Activated T-cell treated with anti-CD3 and anti-CD28 coated beads, Interleukin-2, amount 50 U/mL, for 72 hours (primary cell): ENCODE measurements around the gene MAD2L1BP. TPM values are rescaled to one million over a fixed set of nuclear protein-coding genes. Genes with fewer than 3 reads are reported as not detected.

Experiments used
- ATAC-seq, 2 donors: fragments of 150-1000 bp; cut with Tn5 transposase; replicated peaks in 1 of 2; 2 replicates each; pipeline ENCODE4 v1.10.0; 2021; ENCODE audit warnings: moderate library complexity in 2 of 2, mild to moderate bottlenecking in 1 of 2
- DNase-seq, 2 donors: peaks; one replicate each; pipeline ENCODE4 v3.0.0; 2021 to 2022; ENCODE audit warnings: mixed read lengths in 1 of 2
- H3K27ac Mint-ChIP-seq: one replicate; pipeline ENCODE4 v1.8.0; 2022; ENCODE audit warnings: mild to moderate bottlenecking, moderate library complexity, mixed read lengths
- H3K27me3 Mint-ChIP-seq: one replicate; pipeline ENCODE4 v1.8.0; 2022; ENCODE audit warnings: low read depth, mixed read lengths
- H3K36me3 Mint-ChIP-seq, 2 donors: one replicate each; pipeline ENCODE4 v1.8.0; 2022; ENCODE audit warnings: mixed read lengths in 2 of 2, mild to moderate bottlenecking in 1 of 2; ENCODE audit not compliant: insufficient read depth in 2 of 2
- H3K4me1 Mint-ChIP-seq: one replicate; pipeline ENCODE4 v1.8.0; 2022; ENCODE audit warnings: low read depth, mixed read lengths
- H3K4me3 Mint-ChIP-seq, 2 donors: one replicate each; pipeline ENCODE4 v1.8.0; 2022; ENCODE audit warnings: mild to moderate bottlenecking in 2 of 2, mixed read lengths in 2 of 2, moderate library complexity in 2 of 2
- H3K9me3 Mint-ChIP-seq, 2 donors: one replicate each; pipeline ENCODE4 v1.8.0; 2022; ENCODE audit warnings: mixed read lengths in 2 of 2
- total RNA-seq, 2 donors: library from RNA; stranded (reverse); gene quantifications; one replicate each; pipeline ENCODE4 v1.2.3, GENCODE V29; 2022

The MAD2L1BP gene
- total RNA-seq, 2 donors from 2014 or later: 40.4 to 41.3 TPM

GRCh38 chr6:43671801-43672690, 36.4 kb downstream of the MAD2L1BP start:
- Mint-ChIP-seq H3K4me3 (no peak overlapping the region), H3K27me3 (no peaks in the 10 kb centered on the region), H3K36me3 (peaks cover 2 to 5% of the 10 kb centered on the region in 2 donors), H3K4me1 (peaks cover 33% of the 10 kb centered on the region), H3K9me3 (no peaks in the 10 kb centered on the region), H3K27ac (no peak overlapping the region)
- ATAC-seq (no peak), DNase-seq (no peak)

- no peak overlapping the region for H3K27ac Mint-ChIP-seq
- H3K4me3 Mint-ChIP-seq: no peak overlapping the region
- no peak for ATAC-seq
- H3K36me3 Mint-ChIP-seq: peaks cover 5% of the 10 kb centered on the region in 2 donors
- H3K4me1 Mint-ChIP-seq: peaks cover 18% of the 10 kb centered on the region
- H3K27me3 Mint-ChIP-seq: no peaks in the 10 kb centered on the region
- no peak for DNase-seq
- H3K9me3 Mint-ChIP-seq: no peaks in the 10 kb centered on the region
These were observed 37.9 kb downstream of the MAD2L1BP start for GRCh38 chr6:43673444-43674084.

- H3K36me3 Mint-ChIP-seq: peaks cover 5% of the 10 kb centered on the region in 2 donors
- ATAC-seq (no peak), DNase-seq (no peak)
- no peaks in the 10 kb centered on the region for H3K27me3 Mint-ChIP-seq
- H3K27ac Mint-ChIP-seq: no peak overlapping the region
- no peaks in the 10 kb centered on the region for H3K9me3 Mint-ChIP-seq
- H3K4me1 Mint-ChIP-seq: peaks cover 14% of the 10 kb centered on the region
- H3K4me3 Mint-ChIP-seq: no peak overlapping the region
These were observed 38.7 kb downstream of the MAD2L1BP start for GRCh38 chr6:43674291-43674690.

GRCh38 chr6:43674921-43675320, 39.3 kb downstream of the MAD2L1BP start:
- no peak overlapping the region for H3K4me3 Mint-ChIP-seq
- ATAC-seq: no peak
- H3K27me3 Mint-ChIP-seq: no peaks in the 10 kb centered on the region
- H3K4me1 Mint-ChIP-seq: peaks cover 8% of the 10 kb centered on the region
- no peaks in the 10 kb centered on the region for H3K9me3 Mint-ChIP-seq
- no peak overlapping the region for H3K27ac Mint-ChIP-seq
- no peak for DNase-seq
- H3K36me3 Mint-ChIP-seq: peaks cover 5% of the 10 kb centered on the region in 2 donors

- DNase-seq (no peak), ATAC-seq (no peak)
- Mint-ChIP-seq H3K4me3 (no peak overlapping the region), H3K27ac (no peak overlapping the region), H3K36me3 (peaks cover 2 to 5% of the 10 kb centered on the region in 2 donors), H3K4me1 (peaks cover under 1% of the 10 kb centered on the region), H3K9me3 (no peaks in the 10 kb centered on the region), H3K27me3 (no peaks in the 10 kb centered on the region)
These were observed 41.4 kb downstream of the MAD2L1BP start for GRCh38 chr6:43676962-43677606.

DNA sequence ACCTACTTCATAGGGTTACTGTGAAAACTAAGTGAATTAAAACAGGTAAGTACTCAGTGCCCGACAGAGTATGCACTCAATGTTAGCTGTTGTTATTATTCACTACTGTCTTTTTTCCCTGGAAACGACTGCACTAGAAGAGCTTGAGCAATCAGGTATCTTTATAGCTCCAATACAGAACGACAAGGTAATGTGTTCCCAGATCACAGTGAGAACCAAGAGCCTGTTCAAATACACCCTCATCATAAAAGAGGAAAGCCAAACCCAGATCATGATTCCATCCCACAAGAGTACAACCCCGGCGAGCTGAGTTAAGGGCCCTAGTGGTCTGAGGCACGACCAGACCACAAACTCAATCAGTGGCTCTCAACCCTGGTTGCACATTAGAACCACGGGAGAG, 42.1 kb downstream of the MAD2L1BP start:
- Mint-ChIP-seq H3K4me3 (no peak overlapping the region), H3K36me3 (peaks cover 2 to 5% of the 10 kb centered on the region in 2 donors), H3K4me1 (peaks cover 8% of the 10 kb centered on the region), H3K9me3 (no peaks in the 10 kb centered on the region), H3K27me3 (no peaks in the 10 kb centered on the region), H3K27ac (no peak overlapping the region)
- ATAC-seq: no peak
- DNase-seq: no peak

GRCh38 chr6:43678341-43678740, 42.7 kb downstream of the MAD2L1BP start:
- DNase-seq (no peak), ATAC-seq (no peak)
- Mint-ChIP-seq H3K4me1 (peaks cover 12% of the 10 kb centered on the region), H3K27ac (no peak overlapping the region), H3K4me3 (no peak overlapping the region), H3K27me3 (no peaks in the 10 kb centered on the region), H3K9me3 (no peaks in the 10 kb centered on the region), H3K36me3 (peaks cover 2 to 3% of the 10 kb centered on the region in 2 donors)

DNA sequence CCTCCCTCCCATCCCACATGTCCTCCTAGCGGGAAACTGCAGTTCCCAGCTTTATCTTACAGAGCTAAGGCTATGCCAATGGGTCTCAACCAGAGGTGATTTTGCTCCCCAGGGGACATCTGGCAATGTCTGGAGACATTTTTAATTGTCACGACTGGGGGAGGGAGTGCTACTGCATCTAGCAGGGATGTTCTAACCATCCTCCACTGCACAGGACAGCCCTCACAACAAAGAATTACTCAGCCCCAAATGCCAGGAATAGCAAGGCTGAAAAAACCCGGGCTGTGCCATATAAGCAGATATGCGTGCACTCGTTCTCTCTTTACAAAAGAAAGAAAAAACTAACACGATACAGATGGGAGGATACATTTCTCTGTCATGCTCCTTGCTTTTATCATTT, 43.4 kb downstream of the MAD2L1BP start:
- Mint-ChIP-seq H3K4me3 (no peak overlapping the region), H3K4me1 (peaks cover 17% of the 10 kb centered on the region), H3K36me3 (peaks cover 2 to 3% of the 10 kb centered on the region in 2 donors), H3K9me3 (no peaks in the 10 kb centered on the region), H3K27me3 (no peaks in the 10 kb centered on the region), H3K27ac (no peak overlapping the region)
- ATAC-seq: no peak
- no peak for DNase-seq

- Mint-ChIP-seq H3K36me3 (peaks cover 0 to 3% of the 10 kb centered on the region in 2 donors), H3K4me1 (peaks cover 32% of the 10 kb centered on the region), H3K27ac (peak overlapping the region; percentile 48), H3K4me3 (no peak overlapping the region), H3K27me3 (no peaks in the 10 kb centered on the region), H3K9me3 (no peaks in the 10 kb centered on the region)
- ATAC-seq: no peak
- DNase-seq: no peak
These were observed 44.9 kb downstream of the MAD2L1BP start for GRCh38 chr6:43680308-43681200.

DNA sequence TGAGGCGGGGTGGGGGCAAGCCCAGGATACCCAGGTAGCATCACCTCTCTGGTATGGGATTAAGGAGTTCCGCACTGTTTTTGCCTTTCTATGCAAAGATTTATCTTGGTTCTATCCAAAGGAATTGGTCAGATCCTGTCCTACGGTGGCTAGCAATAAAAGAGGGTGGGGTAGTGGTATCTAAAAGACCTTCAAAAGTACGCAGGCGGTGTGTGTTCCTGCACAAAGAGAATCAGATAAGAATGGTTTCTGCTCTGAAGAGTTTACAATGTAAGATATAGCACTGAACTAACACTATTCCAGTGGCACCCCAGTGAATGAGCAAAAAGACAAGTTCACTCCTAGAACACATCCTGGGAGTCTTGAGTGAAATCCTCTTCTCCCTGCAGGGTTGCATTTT, 45.7 kb downstream of the MAD2L1BP start:
- no peak overlapping the region for H3K27ac Mint-ChIP-seq
- H3K4me3 Mint-ChIP-seq: no peak overlapping the region
- H3K9me3 Mint-ChIP-seq: no peaks in the 10 kb centered on the region
- H3K4me1 Mint-ChIP-seq: peaks cover 40% of the 10 kb centered on the region
- H3K36me3 Mint-ChIP-seq: peaks cover 0 to 3% of the 10 kb centered on the region in 2 donors
- ATAC-seq: no peak
- H3K27me3 Mint-ChIP-seq: no peaks in the 10 kb centered on the region
- no peak for DNase-seq

GRCh38 chr6:43682724-43683429, 47.2 kb downstream of the MAD2L1BP start:
- peaks cover 0 to 9% of the 10 kb centered on the region in 2 donors for H3K36me3 Mint-ChIP-seq
- DNase-seq: no peak
- H3K27me3 Mint-ChIP-seq: no peaks in the 10 kb centered on the region
- H3K27ac Mint-ChIP-seq: no peak overlapping the region
- H3K4me3 Mint-ChIP-seq: no peak overlapping the region
- no peak for ATAC-seq
- H3K4me1 Mint-ChIP-seq: peaks cover 48% of the 10 kb centered on the region
- H3K9me3 Mint-ChIP-seq: no peaks in the 10 kb centered on the region
